ENCODE measurements around the gene THRSP. TPM values are rescaled to one million over a fixed set of nuclear protein-coding genes. Genes with fewer than 3 reads are reported as not detected.
"Not testable (repeated sequence)": the region's sequence is repeated elsewhere in the genome, so short reads cannot be mapped to it uniquely, and the experiment has no call there.

Gene THRSP
- total and polyA plus RNA-seq, 2 donors (not counting 1 experiment from before 2014, with no cell fraction given): not detected

DNA sequence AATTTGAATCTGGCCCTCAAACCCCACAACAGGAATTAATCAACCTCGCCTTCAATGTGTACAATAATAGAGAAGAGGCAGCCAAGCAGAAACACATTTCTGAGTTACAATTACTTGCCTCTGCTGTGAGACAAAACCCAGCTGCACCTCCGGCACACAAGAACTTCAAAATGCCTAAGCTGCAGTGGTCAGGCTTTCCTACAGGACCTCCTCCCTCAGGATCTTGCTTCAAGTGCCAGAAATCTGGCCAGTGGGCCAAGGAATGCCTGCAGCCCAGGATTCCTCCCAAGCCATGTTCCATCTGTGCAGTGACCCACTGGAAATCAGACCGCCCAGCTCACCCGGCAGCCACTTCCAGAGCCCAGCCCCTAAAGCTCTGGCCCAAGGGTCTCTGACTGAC is 19.4 kb downstream of the THRSP start:
- Mint-ChIP-seq H3K4me3 (no peak overlapping the region), H3K4me1 (peaks cover 26% of the 10 kb centered on the region), H3K9me3 (ENCODE audit: insufficient read depth) (no peaks in the 10 kb centered on the region), H3K27me3 (no peaks in the 10 kb centered on the region), H3K27ac (no peak overlapping the region)
- no peaks in the 10 kb centered on the region for H3K9me3 ChIP-seq (ENCODE audit: control extremely low read depth in 1 of 3, control insufficient read depth in 2 of 3, insufficient read depth in 1 of 3, low read length in 2 of 3)
- intact Hi-C loops (cut with micrococcal nuclease): no loop called here
- H3K4me1 ChIP-seq (ENCODE audit: control insufficient read depth in 2 of 2, insufficient read depth in 2 of 2, low read length in 2 of 2): peaks cover 5 to 17% of the 10 kb centered on the region in 2 donors
- ATAC-seq (ENCODE audit: low read depth): no peak
- ChIA-PET POLR2A (no interaction called here), CTCF (no interaction called here)
- H3K4me3 ChIP-seq (ENCODE audit: control extremely low read depth in 1 of 5, extremely low read depth in 1 of 5, insufficient read depth in 1 of 5, low read depth in 2 of 5, low read length in 4 of 5): no peak overlapping the region
- no peaks in the 10 kb centered on the region for H3K36me3 ChIP-seq (replicated peaks in 1 of 2; ENCODE audit: control extremely low read depth in 1 of 2, control insufficient read depth in 1 of 2, extremely low read depth in 1 of 2, insufficient read depth in 2 of 2, low read length in 1 of 2)
- H3K27ac ChIP-seq (ENCODE audit: low read length in 2 of 2): no peak overlapping the region
- no peak overlapping the region for H3K9ac ChIP-seq (ENCODE audit: low read length)
- no peaks in the 10 kb centered on the region for H3K27me3 ChIP-seq (replicated peaks in 1 of 4; ENCODE audit: control extremely low read depth in 1 of 4, control insufficient read depth in 3 of 4, insufficient read depth in 4 of 4, low read length in 3 of 4)
- DNase-seq: no peak
- no peak for TF ChIP-seq EZH2 (IDR thresholded peaks at IDR 0.05; ENCODE audit: borderline replicate concordance, insufficient read depth, low read depth, low read length, poor library complexity, severe bottlenecking)
- TF ChIP-seq, protein P1, sequence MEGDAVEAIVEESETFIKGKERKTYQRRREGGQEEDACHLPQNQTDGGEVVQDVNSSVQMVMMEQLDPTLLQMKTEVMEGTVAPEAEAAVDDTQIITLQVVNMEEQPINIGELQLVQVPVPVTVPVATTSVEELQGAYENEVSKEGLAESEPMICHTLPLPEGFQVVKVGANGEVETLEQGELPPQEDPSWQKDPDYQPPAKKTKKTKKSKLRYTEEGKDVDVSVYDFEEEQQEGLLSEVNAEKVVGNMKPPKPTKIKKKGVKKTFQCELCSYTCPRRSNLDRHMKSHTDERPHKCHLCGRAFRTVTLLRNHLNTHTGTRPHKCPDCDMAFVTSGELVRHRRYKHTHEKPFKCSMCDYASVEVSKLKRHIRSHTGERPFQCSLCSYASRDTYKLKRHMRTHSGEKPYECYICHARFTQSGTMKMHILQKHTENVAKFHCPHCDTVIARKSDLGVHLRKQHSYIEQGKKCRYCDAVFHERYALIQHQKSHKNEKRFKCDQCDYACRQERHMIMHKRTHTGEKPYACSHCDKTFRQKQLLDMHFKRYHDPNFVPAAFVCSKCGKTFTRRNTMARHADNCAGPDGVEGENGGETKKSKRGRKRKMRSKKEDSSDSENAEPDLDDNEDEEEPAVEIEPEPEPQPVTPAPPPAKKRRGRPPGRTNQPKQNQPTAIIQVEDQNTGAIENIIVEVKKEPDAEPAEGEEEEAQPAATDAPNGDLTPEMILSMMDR (IDR thresholded peaks at IDR 0.05): no peak
- H3K79me2 ChIP-seq (ENCODE audit: control insufficient read depth, insufficient read depth, low read length): peaks cover 16% of the 10 kb centered on the region
- 64% methylated on average over 4 of the region's 4 CpGs for whole genome bisulfite sequencing (ENCODE audit: insufficient coverage)
- H3K4me2 ChIP-seq (replicated peaks; ENCODE audit: low read depth, low read length, poor library complexity, severe bottlenecking): no peak overlapping the region
- no peak overlapping the region for H2AFZ ChIP-seq (ENCODE audit: insufficient read depth, low read depth, low read length, poor library complexity, severe bottlenecking)
- peaks cover 4% of the 10 kb centered on the region for H4K20me1 ChIP-seq (ENCODE audit: control insufficient read depth, insufficient read depth, low read length, poor library complexity, severe bottlenecking)

DNA sequence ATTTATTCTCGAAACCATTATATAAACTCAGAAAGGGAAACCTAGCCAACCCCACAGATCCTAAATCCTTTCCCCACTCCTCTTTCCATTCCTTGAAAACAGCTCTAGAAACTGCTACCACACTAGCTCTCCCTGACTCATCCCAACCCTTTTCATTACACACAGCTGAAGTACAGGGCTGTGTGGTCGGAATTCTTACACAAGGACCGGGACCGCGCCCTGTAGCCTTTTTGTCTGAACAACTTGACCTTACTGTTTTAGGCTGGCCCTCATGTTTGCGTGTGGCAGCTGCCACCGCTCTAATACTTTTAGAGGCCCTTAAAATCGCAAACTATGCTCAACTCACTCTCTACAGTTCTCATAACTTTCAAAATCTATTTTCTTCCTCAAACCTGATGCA is 20.8 kb downstream of the THRSP start:
- POLR2A ChIA-PET; H4K20me1 ChIP-seq (ENCODE audit: control insufficient read depth, insufficient read depth, low read length, poor library complexity, severe bottlenecking); H3K79me2 ChIP-seq (ENCODE audit: control insufficient read depth, insufficient read depth, low read length); H3K27me3 ChIP-seq (replicated peaks in 1 of 4; ENCODE audit: control extremely low read depth in 1 of 4, control insufficient read depth in 3 of 4, insufficient read depth in 4 of 4, low read length in 3 of 4); DNase-seq; H3K4me2 ChIP-seq (replicated peaks; ENCODE audit: low read depth, low read length, poor library complexity, severe bottlenecking); H3K4me3 Mint-ChIP-seq; H3K4me1 ChIP-seq (ENCODE audit: control insufficient read depth in 2 of 2, insufficient read depth in 2 of 2, low read length in 2 of 2); ATAC-seq (ENCODE audit: low read depth); H2AFZ ChIP-seq (ENCODE audit: insufficient read depth, low read depth, low read length, poor library complexity, severe bottlenecking); H3K27ac Mint-ChIP-seq; H3K9me3 Mint-ChIP-seq (ENCODE audit: insufficient read depth); H3K27me3 Mint-ChIP-seq; CTCF ChIA-PET; H3K4me3 ChIP-seq (ENCODE audit: control extremely low read depth in 1 of 5, extremely low read depth in 1 of 5, insufficient read depth in 1 of 5, low read depth in 2 of 5, low read length in 4 of 5); H3K9me3 ChIP-seq (ENCODE audit: control extremely low read depth in 1 of 3, control insufficient read depth in 2 of 3, insufficient read depth in 1 of 3, low read length in 2 of 3); H3K9ac ChIP-seq (ENCODE audit: low read length); H3K36me3 ChIP-seq (replicated peaks in 1 of 2; ENCODE audit: control extremely low read depth in 1 of 2, control insufficient read depth in 1 of 2, extremely low read depth in 1 of 2, insufficient read depth in 2 of 2, low read length in 1 of 2); intact Hi-C loops (cut with micrococcal nuclease); H3K27ac ChIP-seq (ENCODE audit: low read length in 2 of 2): not testable (repeated sequence)
- peaks cover 14% of the 10 kb centered on the region for H3K4me1 Mint-ChIP-seq
- WGBS (ENCODE audit: insufficient coverage): 98% methylated on average over 8 of the region's 8 CpGs
